K562 (cell line): Measurements from ENCODE around the gene ATL3. TPM values are rescaled to one million over a fixed set of nuclear protein-coding genes. Genes with fewer than 3 reads are reported as not detected.

Source experiments
- BRF1 ChIP-seq: IDR thresholded peaks from 3 replicates; pipeline ENCODE4 v1.6.1; 2011; ENCODE audit warnings: borderline replicate concordance, mild to moderate bottlenecking; ENCODE audit not compliant: insufficient read length; ENCODE audit errors: extremely low read depth
- CCNT2 ChIP-seq: IDR thresholded peaks from 2 replicates; pipeline ENCODE4 v1.6.1; 2011; ENCODE audit warnings: borderline replicate concordance, low read depth, mild to moderate bottlenecking, moderate library complexity, mixed read lengths, low read length; ENCODE audit not compliant: insufficient read length; ENCODE audit errors: extremely low read depth
- EZH2 ChIP-seq: IDR thresholded peaks from 2 replicates; pipeline ENCODE4 v1.6.1; 2012; ENCODE audit warnings: low read depth, mild to moderate bottlenecking, inconsistent platforms, low read length, borderline replicate concordance
- HDAC1 ChIP-seq, 2 experiments: fragments of 450-650 bp; IDR thresholded peaks; 2 replicates each; pipeline ENCODE4 v1.6.1; 2016 to 2017; ENCODE audit warnings: inconsistent platforms in 1 of 2, mild to moderate bottlenecking in 1 of 2, moderate library complexity in 1 of 2
- HDAC3 ChIP-seq: fragments of 450-650 bp; IDR thresholded peaks from 2 replicates; pipeline ENCODE4 v1.6.1; 2018; ENCODE audit warnings: borderline replicate concordance, mild to moderate bottlenecking, moderate library complexity; ENCODE audit not compliant: partially characterized antibody
- KLF6 ChIP-seq: fragments of 250-450 bp; sonication (Bioruptor Pico); IDR thresholded peaks from 2 replicates; pipeline ENCODE4 v1.4.0; 2020; ENCODE audit warnings: mild to moderate bottlenecking, moderate library complexity, borderline replicate concordance
- MCM7 ChIP-seq, 2 experiments: fragments of 450-650 bp; IDR thresholded peaks; 2 replicates each; pipeline ENCODE4 v1.6.1; 2016 to 2018
- MEF2D ChIP-seq: conservative IDR thresholded peaks from 2 replicates; pipeline ENCODE4 v1.6.1; 2016; ENCODE audit warnings: low read depth, missing genetic modification characterization, missing compliant biosample characterization
- MTF1 ChIP-seq: fragments of 250-450 bp; sonication (Bioruptor Pico); IDR thresholded peaks from 2 replicates; pipeline ENCODE4 v1.9.0; 2021; ENCODE audit warnings: moderate library complexity, mild to moderate bottlenecking, inconsistent platforms, borderline replicate concordance
- NCOA4 ChIP-seq: fragments of 450-650 bp; IDR thresholded peaks from 2 replicates; pipeline ENCODE4 v1.6.1; 2018; ENCODE audit warnings: mild to moderate bottlenecking; ENCODE audit not compliant: partially characterized antibody
- NFATC3 ChIP-seq: fragments of 450-650 bp; IDR thresholded peaks from 2 replicates; pipeline ENCODE4 v1.6.1; 2017; ENCODE audit warnings: mild to moderate bottlenecking
- PML ChIP-seq: IDR thresholded peaks from 2 replicates; pipeline ENCODE4 v1.6.1; 2012; ENCODE audit warnings: low read length, inconsistent platforms
- POLR2AphosphoS2 ChIP-seq: IDR thresholded peaks from 2 replicates; pipeline ENCODE4 v1.6.1; 2012; ENCODE audit warnings: low read length, improper control_type of control experiment
- RAD21 ChIP-seq, 2 experiments: fragments of 250-450 bp in 1 of 2; fragments of 450-650 bp in 1 of 2; sonication (Bioruptor Pico) in 1 of 2; formaldehyde crosslinking in 1 of 2; IDR thresholded peaks in 1 of 2; conservative IDR thresholded peaks in 1 of 2; 2 replicates each; pipeline versions ENCODE4 v1.4.0 to v1.8.0; 2020 to 2022; ENCODE audit warnings: mild to moderate bottlenecking in 2 of 2, moderate library complexity in 1 of 2
- XRCC4 ChIP-seq: IDR thresholded peaks from one replicate; pipeline ENCODE4 v1.6.1; 2011; ENCODE audit not compliant: insufficient read depth, insufficient read length; ENCODE audit errors: extremely low read depth
- ZNF133 ChIP-seq: fragments of 250-450 bp; sonication (Bioruptor Pico); IDR thresholded peaks from 2 replicates; pipeline ENCODE4 v1.4.0; 2020; ENCODE audit warnings: mild to moderate bottlenecking
- ZNF24 ChIP-seq: fragments of 450-650 bp; IDR thresholded peaks from 2 replicates; pipeline ENCODE4 v1.6.1; 2016
- ZNF408 ChIP-seq: fragments of 250-450 bp; sonication (Bioruptor Pico); IDR thresholded peaks from 2 replicates; pipeline ENCODE4 v1.4.0; 2020; ENCODE audit warnings: low read depth, mild to moderate bottlenecking, moderate library complexity
- ZNF561 ChIP-seq: fragments of 450-650 bp; formaldehyde crosslinking; conservative IDR thresholded peaks from 2 replicates; pipeline ENCODE4 v1.4.0; 2020; ENCODE audit warnings: mild to moderate bottlenecking, moderate library complexity
- ZNF668 ChIP-seq: fragments of 250-450 bp; sonication (Bioruptor Pico); IDR thresholded peaks from 2 replicates; pipeline ENCODE4 v1.8.0; 2022; ENCODE audit warnings: mild to moderate bottlenecking, inconsistent platforms
- ZNF696 ChIP-seq: fragments of 250-450 bp; sonication (Bioruptor Pico); conservative IDR thresholded peaks from 2 replicates; pipeline ENCODE4 v1.4.0; 2020; ENCODE audit warnings: mild to moderate bottlenecking, moderate library complexity
- polyA plus RNA-seq, 8 experiments: library from polyadenylated mRNA; depleted of rRNA in 4 of 8; stranded (reverse) in 5 of 8; unstranded in 3 of 8; fragments of >200 nt; fragmentation: Nextera tagmentation in 2 of 8; fragmentation: Illumina TruSeq in 1 of 8; extraction: Ambion mirVana in 2 of 8; extraction: Trizol in 1 of 8; gene quantifications; 2 replicates each; pipeline versions ENCODE4 v1.2.1 to v1.2.3, GENCODE V29; 2011 to 2014; ENCODE audit warnings: inconsistent platforms in 1 of 8, missing spikeins in 1 of 8
- total RNA-seq, 7 experiments: library from RNA; depleted of rRNA in 6 of 7; stranded (reverse); fragments of >200 nt in 6 of 7; fragmentation: Illumina TruSeq in 2 of 7; extraction: Trizol in 2 of 7; gene quantifications; 2 replicates each; pipeline versions ENCODE4 v1.2.1 to v1.2.3, GENCODE V29; 2011 to 2021; ENCODE audit warnings: low replicate concordance in 1 of 7
- TF ChIP-seq, protein P1 (sequence below): fragments of 150-350 bp; conservative IDR thresholded peaks from 2 replicates; pipeline ENCODE4 v1.6.1; 2014; ENCODE audit warnings: low read length
- TF ChIP-seq, protein P2 (sequence below), 2 experiments: fragments of 250-450 bp in 1 of 2; fragments of 450-650 bp in 1 of 2; sonication (Bioruptor Pico) in 1 of 2; IDR thresholded peaks; 2 replicates each; pipeline versions ENCODE4 v1.6.1 to v1.8.0; 2016 to 2021; ENCODE audit warnings: mild to moderate bottlenecking in 2 of 2, moderate library complexity in 2 of 2, missing compliant biosample characterization in 1 of 2, missing genetic modification characterization in 1 of 2
- TF ChIP-seq, protein P3 (sequence below): fragments of 250-450 bp; sonication (Bioruptor Pico); IDR thresholded peaks from 2 replicates; pipeline ENCODE4 v1.9.0; 2021; ENCODE audit warnings: mild to moderate bottlenecking
- TF ChIP-seq, protein P4 (sequence below): fragments of 250-450 bp; sonication (Bioruptor Pico); IDR thresholded peaks from 2 replicates; pipeline ENCODE4 v1.6.1; 2021; ENCODE audit warnings: mild to moderate bottlenecking

The ATL3 gene
- total and polyA plus RNA-seq, 9 of the 15 experiments (the other 6 are each of a cell fraction or from before 2014, with no cell fraction given): 18.2 to 39.8 (median 23.9) TPM

DNA sequence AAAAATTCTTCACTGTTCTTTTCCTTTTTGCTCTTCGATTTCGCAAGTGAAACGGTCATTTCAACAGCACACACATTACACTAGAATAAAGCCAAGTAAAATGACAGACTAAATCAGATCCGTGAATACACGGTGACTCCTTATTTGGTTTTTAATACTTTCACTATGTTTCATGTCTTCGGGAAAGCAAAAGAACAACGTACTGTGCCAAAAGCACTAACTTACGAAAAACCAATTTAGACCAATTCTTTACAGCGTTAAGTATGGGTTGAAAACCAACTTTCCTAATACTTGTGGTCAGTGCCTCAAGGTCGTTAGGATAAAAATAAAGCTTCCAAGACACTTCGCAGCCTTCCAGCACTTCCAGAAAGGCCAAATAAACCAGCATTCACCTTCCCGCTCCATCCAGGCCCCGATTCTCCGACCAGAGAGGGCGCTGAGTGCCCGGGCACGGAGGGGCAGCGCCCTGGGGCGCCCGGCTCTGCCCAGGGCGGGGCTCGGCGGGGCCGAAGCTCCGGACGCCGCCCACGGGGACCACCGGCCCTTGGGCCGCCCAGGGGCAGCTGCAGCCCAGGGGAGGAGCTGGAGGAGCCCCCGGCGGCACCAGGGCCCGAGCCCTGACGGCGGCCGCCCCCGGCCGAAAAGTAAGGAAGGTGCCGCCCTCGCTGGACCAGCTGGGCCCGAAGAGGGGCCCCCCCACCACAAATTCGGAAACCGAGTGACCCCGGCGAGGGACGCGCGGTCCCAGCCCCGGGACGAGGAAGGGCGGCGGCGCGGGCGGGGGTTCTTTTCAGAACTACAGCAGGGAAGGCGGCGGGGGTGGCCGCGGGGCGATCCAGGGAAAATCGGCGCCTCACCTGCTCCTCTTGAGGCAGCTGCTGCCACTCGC lies 499 bp downstream of the ATL3 start (continued):
- TF ChIP-seq, protein P1, sequence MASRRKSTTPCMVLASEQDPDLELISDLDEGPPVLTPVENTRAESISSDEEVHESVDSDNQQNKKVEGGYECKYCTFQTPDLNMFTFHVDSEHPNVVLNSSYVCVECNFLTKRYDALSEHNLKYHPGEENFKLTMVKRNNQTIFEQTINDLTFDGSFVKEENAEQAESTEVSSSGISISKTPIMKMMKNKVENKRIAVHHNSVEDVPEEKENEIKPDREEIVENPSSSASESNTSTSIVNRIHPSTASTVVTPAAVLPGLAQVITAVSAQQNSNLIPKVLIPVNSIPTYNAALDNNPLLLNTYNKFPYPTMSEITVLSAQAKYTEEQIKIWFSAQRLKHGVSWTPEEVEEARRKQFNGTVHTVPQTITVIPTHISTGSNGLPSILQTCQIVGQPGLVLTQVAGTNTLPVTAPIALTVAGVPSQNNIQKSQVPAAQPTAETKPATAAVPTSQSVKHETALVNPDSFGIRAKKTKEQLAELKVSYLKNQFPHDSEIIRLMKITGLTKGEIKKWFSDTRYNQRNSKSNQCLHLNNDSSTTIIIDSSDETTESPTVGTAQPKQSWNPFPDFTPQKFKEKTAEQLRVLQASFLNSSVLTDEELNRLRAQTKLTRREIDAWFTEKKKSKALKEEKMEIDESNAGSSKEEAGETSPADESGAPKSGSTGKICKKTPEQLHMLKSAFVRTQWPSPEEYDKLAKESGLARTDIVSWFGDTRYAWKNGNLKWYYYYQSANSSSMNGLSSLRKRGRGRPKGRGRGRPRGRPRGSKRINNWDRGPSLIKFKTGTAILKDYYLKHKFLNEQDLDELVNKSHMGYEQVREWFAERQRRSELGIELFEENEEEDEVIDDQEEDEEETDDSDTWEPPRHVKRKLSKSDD: no peak
- no peak for TF ChIP-seq EZH2
- no peak for TF ChIP-seq ZNF561 (CRISPR knock-in tag)
- TF ChIP-seq, protein P2, sequence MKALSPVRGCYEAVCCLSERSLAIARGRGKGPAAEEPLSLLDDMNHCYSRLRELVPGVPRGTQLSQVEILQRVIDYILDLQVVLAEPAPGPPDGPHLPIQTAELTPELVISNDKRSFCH (CRISPR knock-in tag; IDR thresholded peaks at IDR 0.05): no peak
- TF ChIP-seq, protein P2 (tag; IDR thresholded peaks at IDR 0.05): no peak
- TF ChIP-seq ZNF408 (CRISPR knock-in tag): no peak
- no peak for TF ChIP-seq CCNT2
- TF ChIP-seq MTF1 (CRISPR knock-in tag): no peak
- TF ChIP-seq MEF2D (tag): no peak
- no peak for TF ChIP-seq NFATC3
- no peak for TF ChIP-seq ZNF133 (CRISPR knock-in tag)
- TF ChIP-seq ZNF696 (CRISPR knock-in tag): no peak
- TF ChIP-seq PML: no peak
- no peak for TF ChIP-seq HDAC1 (IDR thresholded peaks at IDR 0.05)
- TF ChIP-seq ZNF24: no peak
- TF ChIP-seq, protein P3, sequence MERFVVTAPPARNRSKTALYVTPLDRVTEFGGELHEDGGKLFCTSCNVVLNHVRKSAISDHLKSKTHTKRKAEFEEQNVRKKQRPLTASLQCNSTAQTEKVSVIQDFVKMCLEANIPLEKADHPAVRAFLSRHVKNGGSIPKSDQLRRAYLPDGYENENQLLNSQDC (CRISPR knock-in tag): no peak
- TF ChIP-seq RAD21 (CRISPR knock-in tag; conservative IDR thresholded peaks at IDR 0.05 in 1 of 2, IDR thresholded peaks at IDR 0.05 in 1 of 2): peak in 1 of 2 experiments; percentile 47; a peak in 3 of 4 replicates
- TF ChIP-seq ZNF668 (CRISPR knock-in tag): no peak
- TF ChIP-seq NCOA4: no peak
- no peak for TF ChIP-seq MCM7 (IDR thresholded peaks at IDR 0.05)
- TF ChIP-seq, protein P4, sequence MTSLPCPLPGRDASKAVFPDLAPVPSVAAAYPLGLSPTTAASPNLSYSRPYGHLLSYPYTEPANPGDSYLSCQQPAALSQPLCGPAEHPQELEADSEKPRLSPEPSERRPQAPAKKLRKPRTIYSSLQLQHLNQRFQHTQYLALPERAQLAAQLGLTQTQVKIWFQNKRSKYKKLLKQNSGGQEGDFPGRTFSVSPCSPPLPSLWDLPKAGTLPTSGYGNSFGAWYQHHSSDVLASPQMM (CRISPR knock-in tag): no peak
- TF ChIP-seq POLR2AphosphoS2: no peak
- no peak for TF ChIP-seq XRCC4
- TF ChIP-seq BRF1: no peak
- TF ChIP-seq KLF6: peak; percentile 34; the same call in 1 of the 2 replicates
- TF ChIP-seq HDAC3: no peak
